Activated T-cell treated with anti-CD3 and anti-CD28 coated beads, Interleukin-2, amount 50 U/mL, for 72 hours (primary cell): ENCODE results near the gene AQP2. TPM values are rescaled to one million over a fixed set of nuclear protein-coding genes. Genes with fewer than 3 reads are reported as not detected.

ENCODE experiments used
- ATAC-seq, 2 donors: fragments of 150-1000 bp; cut with Tn5 transposase; replicated peaks in 1 of 2; 2 replicates each; pipeline ENCODE4 v1.10.0; 2021; ENCODE audit warnings: moderate library complexity in 2 of 2, mild to moderate bottlenecking in 1 of 2
- DNase-seq, 2 donors: peaks; one replicate each; pipeline ENCODE4 v3.0.0; 2021 to 2022; ENCODE audit warnings: mixed read lengths in 1 of 2
- H3K27ac Mint-ChIP-seq: one replicate; pipeline ENCODE4 v1.8.0; 2022; ENCODE audit warnings: mild to moderate bottlenecking, moderate library complexity, mixed read lengths
- H3K27me3 Mint-ChIP-seq: one replicate; pipeline ENCODE4 v1.8.0; 2022; ENCODE audit warnings: low read depth, mixed read lengths
- H3K36me3 Mint-ChIP-seq, 2 donors: one replicate each; pipeline ENCODE4 v1.8.0; 2022; ENCODE audit warnings: mixed read lengths in 2 of 2, mild to moderate bottlenecking in 1 of 2; ENCODE audit not compliant: insufficient read depth in 2 of 2
- H3K4me1 Mint-ChIP-seq: one replicate; pipeline ENCODE4 v1.8.0; 2022; ENCODE audit warnings: low read depth, mixed read lengths
- H3K4me3 Mint-ChIP-seq, 2 donors: one replicate each; pipeline ENCODE4 v1.8.0; 2022; ENCODE audit warnings: mild to moderate bottlenecking in 2 of 2, mixed read lengths in 2 of 2, moderate library complexity in 2 of 2
- H3K9me3 Mint-ChIP-seq, 2 donors: one replicate each; pipeline ENCODE4 v1.8.0; 2022; ENCODE audit warnings: mixed read lengths in 2 of 2
- total RNA-seq, 2 donors: library from RNA; stranded (reverse); gene quantifications; one replicate each; pipeline ENCODE4 v1.2.3, GENCODE V29; 2022

The AQP2 gene
- total RNA-seq = not detected

DNA sequence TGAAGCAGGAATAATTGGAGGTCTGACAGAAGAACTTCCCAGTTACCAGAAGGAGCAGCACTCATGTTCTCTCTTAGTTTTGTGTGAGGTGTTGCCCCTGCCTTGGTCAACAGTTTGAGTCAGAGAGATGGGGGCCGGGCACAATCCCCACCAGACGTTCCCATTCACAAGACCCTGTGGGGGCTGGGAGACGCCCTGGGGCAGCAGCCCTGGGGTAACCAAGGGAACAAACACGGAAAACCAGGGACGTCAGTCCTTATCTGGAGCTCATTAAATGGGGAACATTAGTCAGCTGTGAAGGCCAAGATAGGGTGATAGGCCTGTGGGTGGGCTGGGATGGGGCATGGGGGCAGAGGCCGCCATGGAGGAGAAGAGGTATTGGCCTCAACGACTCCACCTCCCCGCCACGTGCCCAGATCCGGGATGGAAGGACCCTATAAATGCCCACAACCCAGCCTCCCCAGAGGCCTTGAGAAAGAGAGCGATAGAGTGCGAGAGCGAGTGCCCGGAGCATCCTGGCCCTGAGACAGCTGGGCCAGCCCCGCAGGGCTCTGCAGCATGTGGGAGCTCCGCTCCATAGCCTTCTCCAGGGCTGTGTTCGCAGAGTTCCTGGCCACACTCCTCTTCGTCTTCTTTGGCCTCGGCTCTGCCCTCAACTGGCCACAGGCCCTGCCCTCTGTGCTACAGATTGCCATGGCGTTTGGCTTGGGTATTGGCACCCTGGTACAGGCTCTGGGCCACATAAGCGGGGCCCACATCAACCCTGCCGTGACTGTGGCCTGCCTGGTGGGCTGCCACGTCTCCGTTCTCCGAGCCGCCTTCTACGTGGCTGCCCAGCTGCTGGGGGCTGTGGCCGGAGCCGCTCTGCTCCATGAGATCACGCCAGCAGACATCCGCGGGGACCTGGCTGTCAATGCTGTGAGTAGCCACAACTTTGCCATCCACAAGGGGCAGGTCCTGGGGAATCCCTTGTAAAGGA, at the start of gene AQP2:
Gene AQP2 (plus strand): TSS at position 465 of the 979 bp plus-strand sequence. CDS start 94 bp downstream, at position 559.
- peaks cover 10% of the 10 kb centered on the region for H3K4me1 Mint-ChIP-seq

GRCh38 chr12:49901026-49901425, 49.5 kb upstream of the AQP2 start:
- Mint-ChIP-seq H3K27ac (no peak overlapping the region), H3K9me3 (no peaks in the 10 kb centered on the region)

More for the DNA sequence above, at the start of gene AQP2:
- H3K27ac Mint-ChIP-seq = no peak within 1 kb of the TSS
- DNase-seq (no peak), ATAC-seq (no peak)
- H3K27me3 Mint-ChIP-seq = peaks cover 19% of the 10 kb centered on the region
- H3K36me3 Mint-ChIP-seq = no peaks in the 10 kb centered on the region
- no peak within 1 kb of the TSS for H3K4me3 Mint-ChIP-seq
- H3K9me3 Mint-ChIP-seq = no peaks in the 10 kb centered on the region

GRCh38 chr12:49901986-49902385, 48.6 kb upstream of the AQP2 start:
- H3K4me3 Mint-ChIP-seq = no peak overlapping the region
- no peak for ATAC-seq
- no peaks in the 10 kb centered on the region for H3K36me3 Mint-ChIP-seq
- peaks cover 36% of the 10 kb centered on the region for H3K27me3 Mint-ChIP-seq
- DNase-seq = no peak
- H3K4me1 Mint-ChIP-seq = peaks cover 7% of the 10 kb centered on the region
- H3K9me3 Mint-ChIP-seq = no peaks in the 10 kb centered on the region
- H3K27ac Mint-ChIP-seq = no peak overlapping the region

More at GRCh38 chr12:49901026-49901425, 49.5 kb upstream of the AQP2 start:
- Mint-ChIP-seq H3K4me1 (peaks cover 7% of the 10 kb centered on the region), H3K27me3 (peaks cover 30% of the 10 kb centered on the region), H3K4me3 (no peak overlapping the region), H3K36me3 (no peaks in the 10 kb centered on the region)
- ATAC-seq = no peak
- no peak for DNase-seq

GRCh38 chr12:49902399-49903350, 47.9 kb upstream of the AQP2 start:
- H3K9me3 Mint-ChIP-seq = no peaks in the 10 kb centered on the region
- H3K4me1 Mint-ChIP-seq = peaks cover 7% of the 10 kb centered on the region

GRCh38 chr12:49903351-49903699, 47.2 kb upstream of the AQP2 start:
- Mint-ChIP-seq H3K27ac (no peak overlapping the region), H3K9me3 (no peaks in the 10 kb centered on the region), H3K27me3 (peaks cover 42% of the 10 kb centered on the region), H3K4me3 (peak overlapping the region; percentile 36 to 69), H3K36me3 (no peaks in the 10 kb centered on the region), H3K4me1 (peaks cover 7% of the 10 kb centered on the region)
- DNase-seq (no peak), ATAC-seq (no peak)

More at GRCh38 chr12:49902399-49903350, 47.9 kb upstream of the AQP2 start:
- Mint-ChIP-seq H3K36me3 (no peaks in the 10 kb centered on the region), H3K27me3 (peaks cover 42% of the 10 kb centered on the region), H3K4me3 (peak overlapping the region in 1 of 2 donors; percentile 69), H3K27ac (no peak overlapping the region)
- DNase-seq = no peak
- ATAC-seq = no peak

DNA sequence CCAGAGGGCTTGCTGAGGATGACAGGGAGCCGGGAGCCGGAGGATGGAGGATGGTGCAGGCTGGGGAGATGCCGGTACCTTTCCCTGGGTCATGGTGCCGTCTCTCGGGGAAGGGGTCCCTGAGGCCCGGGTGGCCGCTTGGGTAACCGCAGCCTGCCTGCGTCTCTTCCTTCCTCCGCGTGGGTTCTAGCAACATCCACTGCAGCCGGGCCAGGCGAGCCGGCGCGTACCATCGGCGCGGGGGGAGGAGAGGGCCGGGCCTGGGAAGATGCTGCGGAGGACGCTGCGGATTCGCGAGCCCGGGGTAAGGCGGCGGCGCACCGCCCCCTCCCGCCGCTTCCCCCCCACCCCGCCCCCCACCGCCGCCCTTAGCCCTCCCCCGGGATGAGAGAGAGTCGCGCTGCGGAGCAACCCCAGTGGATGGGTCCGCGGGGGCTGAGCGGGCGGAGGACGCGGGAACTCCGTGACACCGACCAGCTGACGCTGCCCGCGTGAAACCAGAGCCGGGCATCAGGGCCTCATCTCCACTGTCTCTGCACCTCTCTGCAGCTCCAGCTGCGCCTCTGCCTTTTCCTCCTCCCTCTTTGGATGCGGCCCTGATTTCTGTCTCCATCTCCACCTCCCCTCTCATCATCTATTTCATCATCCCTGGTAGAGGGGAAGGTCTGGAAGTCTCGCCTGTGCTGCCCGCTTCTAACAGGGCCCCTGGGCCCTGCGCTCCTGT, 46.7 kb upstream of the AQP2 start, which contains the start of gene FAIM2:
Gene FAIM2 (minus strand): TSS at position 201 of the 724 bp plus-strand sequence. CDS start 108 bp downstream, at position 93.
- Mint-ChIP-seq H3K36me3 (no peaks in the 10 kb centered on the region), H3K4me3 (peak within 1 kb of the TSS; percentile 78 to 82), H3K9me3 (no peaks in the 10 kb centered on the region), H3K4me1 (peaks cover 7% of the 10 kb centered on the region), H3K27ac (no peak within 1 kb of the TSS), H3K27me3 (peaks cover 42% of the 10 kb centered on the region)
- DNase-seq (peak; percentile 58 to 61), ATAC-seq (peak; percentile 77 to 81)

GRCh38 chr12:49904601-49905000, 45.9 kb upstream of the AQP2 start:
- Mint-ChIP-seq H3K9me3 (no peaks in the 10 kb centered on the region), H3K4me3 (peak overlapping the region; percentile 78 to 82), H3K36me3 (no peaks in the 10 kb centered on the region), H3K27ac (no peak overlapping the region), H3K27me3 (peaks cover 42% of the 10 kb centered on the region), H3K4me1 (peaks cover 7% of the 10 kb centered on the region)
- no peak for ATAC-seq
- DNase-seq = no peak

GRCh38 chr12:49905718-49906314, 44.7 kb upstream of the AQP2 start:
- no peaks in the 10 kb centered on the region for H3K9me3 Mint-ChIP-seq
- no peaks in the 10 kb centered on the region for H3K36me3 Mint-ChIP-seq
- H3K27me3 Mint-ChIP-seq = peaks cover 42% of the 10 kb centered on the region
- H3K27ac Mint-ChIP-seq = no peak overlapping the region
- peaks cover 7% of the 10 kb centered on the region for H3K4me1 Mint-ChIP-seq
- DNase-seq = no peak
- peak overlapping the region in 1 of 2 donors; percentile 9 for H3K4me3 Mint-ChIP-seq
- no peak for ATAC-seq

DNA sequence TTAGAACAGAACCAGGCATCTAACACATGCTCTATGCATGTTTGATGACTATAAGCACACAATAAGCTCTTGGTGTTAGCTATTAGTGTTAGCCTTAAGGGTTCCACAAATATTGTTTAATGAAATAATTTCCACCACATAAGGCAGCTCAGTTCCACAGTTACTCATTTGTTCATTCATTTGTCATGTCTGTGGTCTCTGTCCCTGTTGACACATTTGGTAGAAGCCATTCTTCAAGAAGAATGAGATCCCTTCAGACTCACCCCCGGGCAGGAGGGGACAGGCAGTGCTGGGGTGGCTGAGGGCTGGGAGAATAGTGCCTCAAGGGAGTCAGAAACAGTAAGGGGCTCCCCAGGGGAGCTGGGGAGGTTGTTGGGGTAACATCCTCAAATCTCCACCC, 43.2 kb upstream of the AQP2 start:
- peaks cover 35% of the 10 kb centered on the region for H3K27me3 Mint-ChIP-seq
- no peak for DNase-seq
- H3K9me3 Mint-ChIP-seq = no peaks in the 10 kb centered on the region
- H3K4me1 Mint-ChIP-seq = peaks cover 7% of the 10 kb centered on the region
- no peak overlapping the region for H3K4me3 Mint-ChIP-seq
- H3K36me3 Mint-ChIP-seq = no peaks in the 10 kb centered on the region
- H3K27ac Mint-ChIP-seq = no peak overlapping the region
- ATAC-seq = no peak

DNA sequence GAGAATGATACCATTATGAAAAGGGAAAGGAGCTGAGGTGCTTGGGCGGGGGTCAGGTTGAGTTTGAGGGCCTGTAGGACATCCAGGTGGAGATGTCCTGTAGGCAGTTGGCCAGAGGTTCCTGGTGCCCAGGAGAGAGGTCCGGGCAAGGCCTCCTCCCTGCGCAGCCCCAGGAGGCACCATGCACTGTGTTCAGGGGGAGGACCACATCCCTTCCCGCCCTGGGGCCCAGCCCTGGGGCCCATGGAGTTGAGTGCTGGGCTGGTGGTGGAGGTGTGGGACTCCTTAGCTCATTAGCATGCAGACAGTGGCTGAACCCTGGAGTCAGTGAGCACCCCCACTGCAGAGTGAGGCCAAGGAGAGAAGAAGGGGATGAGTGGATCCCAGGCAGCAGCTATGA, 41.2 kb upstream of the AQP2 start:
- Mint-ChIP-seq H3K9me3 (no peaks in the 10 kb centered on the region), H3K36me3 (no peaks in the 10 kb centered on the region), H3K27me3 (peaks cover 24% of the 10 kb centered on the region), H3K4me3 (no peak overlapping the region), H3K4me1 (peaks cover 4% of the 10 kb centered on the region), H3K27ac (no peak overlapping the region)
- ATAC-seq = no peak
- DNase-seq = no peak

- Mint-ChIP-seq H3K27me3 (peaks cover 19% of the 10 kb centered on the region), H3K4me1 (no peaks in the 10 kb centered on the region), H3K27ac (no peak overlapping the region), H3K4me3 (no peak overlapping the region), H3K9me3 (no peaks in the 10 kb centered on the region), H3K36me3 (no peaks in the 10 kb centered on the region)
- ATAC-seq (peak in 1 of 2 donors; percentile 41), DNase-seq (peak in 1 of 2 donors; percentile 10)
Measured at GRCh38 chr12:49909826-49910225, 40.7 kb upstream of the AQP2 start.
